Measurements from ENCODE around the gene MEDAG.

Gene MEDAG

GRCh38 chr13:30868799-30869470, 37.1 kb upstream of the MEDAG start:
- Histone ChIP-seq H3K4me3 (no peak overlapping the region), H3K27ac (peak overlapping the region; percentile 79 to 94)

GRCh38 chr13:30869491-30869890, 36.6 kb upstream of the MEDAG start:
- TF ChIP-seq, protein P1, sequence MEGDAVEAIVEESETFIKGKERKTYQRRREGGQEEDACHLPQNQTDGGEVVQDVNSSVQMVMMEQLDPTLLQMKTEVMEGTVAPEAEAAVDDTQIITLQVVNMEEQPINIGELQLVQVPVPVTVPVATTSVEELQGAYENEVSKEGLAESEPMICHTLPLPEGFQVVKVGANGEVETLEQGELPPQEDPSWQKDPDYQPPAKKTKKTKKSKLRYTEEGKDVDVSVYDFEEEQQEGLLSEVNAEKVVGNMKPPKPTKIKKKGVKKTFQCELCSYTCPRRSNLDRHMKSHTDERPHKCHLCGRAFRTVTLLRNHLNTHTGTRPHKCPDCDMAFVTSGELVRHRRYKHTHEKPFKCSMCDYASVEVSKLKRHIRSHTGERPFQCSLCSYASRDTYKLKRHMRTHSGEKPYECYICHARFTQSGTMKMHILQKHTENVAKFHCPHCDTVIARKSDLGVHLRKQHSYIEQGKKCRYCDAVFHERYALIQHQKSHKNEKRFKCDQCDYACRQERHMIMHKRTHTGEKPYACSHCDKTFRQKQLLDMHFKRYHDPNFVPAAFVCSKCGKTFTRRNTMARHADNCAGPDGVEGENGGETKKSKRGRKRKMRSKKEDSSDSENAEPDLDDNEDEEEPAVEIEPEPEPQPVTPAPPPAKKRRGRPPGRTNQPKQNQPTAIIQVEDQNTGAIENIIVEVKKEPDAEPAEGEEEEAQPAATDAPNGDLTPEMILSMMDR (IDR thresholded peaks at IDR 0.05): no peak
- H3K4me3 ChIP-seq: no peak overlapping the region
- H3K27ac ChIP-seq: peak overlapping the region; percentile 79 to 94
- DNase-seq (ENCODE audit: low spot score): peak; percentile 70

More at GRCh38 chr13:30868799-30869470, 37.1 kb upstream of the MEDAG start:
- DNase-seq (ENCODE audit: low spot score): peak; percentile 68
- TF ChIP-seq, protein P1 (IDR thresholded peaks at IDR 0.05): no peak

DNA sequence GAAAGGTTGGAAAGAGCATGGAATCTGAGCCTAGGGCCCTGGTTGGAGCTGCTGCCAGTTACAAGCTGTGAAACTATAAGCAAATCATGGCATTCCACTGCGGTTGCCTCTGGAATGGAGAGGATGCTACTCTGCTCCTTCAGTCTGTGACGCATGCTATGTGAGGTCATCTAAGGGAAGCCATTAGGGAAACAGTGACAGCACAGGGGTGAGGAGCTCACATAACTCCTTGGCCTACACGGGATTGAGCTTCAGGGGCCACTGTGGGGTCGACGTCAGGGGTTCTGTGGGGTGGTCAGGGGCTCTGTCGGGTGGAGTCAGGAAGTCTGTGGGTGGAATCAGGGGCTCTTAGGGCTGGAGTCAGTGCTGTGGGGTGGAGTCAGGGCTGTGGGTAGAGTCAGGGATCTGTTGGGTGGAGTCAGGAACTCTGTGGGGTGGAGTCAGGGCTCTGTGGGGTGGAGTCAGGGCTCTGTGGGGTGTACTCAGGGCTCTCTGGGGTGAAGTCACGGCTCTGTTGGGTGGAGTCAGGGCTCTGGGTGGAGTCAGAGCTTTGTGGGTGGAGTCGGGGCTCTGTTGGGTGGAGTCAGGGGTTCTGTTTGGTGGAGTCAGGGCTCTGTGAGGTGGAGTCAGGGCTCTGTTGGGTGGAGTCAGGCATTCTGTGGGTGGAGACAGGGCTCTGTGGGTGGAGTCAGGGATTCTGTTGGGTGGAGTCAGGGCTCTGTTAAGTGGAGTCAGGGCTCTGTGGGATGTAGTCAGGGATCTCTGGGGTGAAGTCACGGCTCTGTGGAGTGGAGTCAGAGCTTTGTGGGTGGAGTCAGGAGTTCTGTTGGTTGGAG, 35.8 kb upstream of the MEDAG start:
- TF ChIP-seq, protein P1 (IDR thresholded peaks at IDR 0.05): no peak
- DNase-seq (ENCODE audit: low spot score): peak; percentile 95
- peak overlapping the region; percentile 79 to 94 for H3K27ac ChIP-seq

DNA sequence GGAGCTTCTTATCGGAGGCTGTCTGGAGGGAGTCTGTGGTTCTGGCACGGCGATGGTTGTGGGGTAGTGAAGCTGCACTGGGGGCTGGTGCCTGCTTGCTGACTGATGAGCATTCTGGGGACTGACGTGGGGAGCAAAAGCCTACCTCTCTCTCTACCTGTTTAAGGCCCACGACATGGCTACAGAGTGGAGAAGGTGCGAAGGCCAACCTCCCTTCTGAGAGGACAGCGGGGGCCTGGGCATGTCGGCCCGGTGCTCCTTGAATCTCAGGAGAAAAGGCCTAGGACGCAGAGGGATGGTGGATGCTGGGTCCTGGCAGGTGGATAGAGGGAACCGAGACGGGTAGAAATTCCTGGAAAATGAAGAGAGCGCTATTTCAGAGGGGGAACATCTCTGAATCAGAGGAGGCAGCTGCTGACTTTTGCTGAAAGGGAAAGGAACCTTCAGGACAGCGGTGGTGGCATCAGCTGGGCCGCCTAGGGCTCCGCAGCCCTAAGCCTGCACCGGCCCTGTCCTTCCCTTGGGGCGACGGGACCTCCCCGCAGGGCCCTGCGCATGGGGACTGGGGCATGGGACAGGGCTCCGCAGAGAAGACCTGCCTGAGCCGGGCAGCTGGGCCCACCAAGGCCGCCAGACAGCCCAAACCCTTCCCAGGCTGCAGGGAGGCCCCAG, 35.0 kb upstream of the MEDAG start:
- H3K27ac ChIP-seq: peak overlapping the region; percentile 79 to 94
- DNase-seq (ENCODE audit: low spot score): no peak
- TF ChIP-seq, protein P1 (IDR thresholded peaks at IDR 0.05): no peak
- H3K4me3 ChIP-seq: no peak overlapping the region

More for the DNA sequence above, 35.8 kb upstream of the MEDAG start:
- no peak overlapping the region for H3K4me3 ChIP-seq

DNA sequence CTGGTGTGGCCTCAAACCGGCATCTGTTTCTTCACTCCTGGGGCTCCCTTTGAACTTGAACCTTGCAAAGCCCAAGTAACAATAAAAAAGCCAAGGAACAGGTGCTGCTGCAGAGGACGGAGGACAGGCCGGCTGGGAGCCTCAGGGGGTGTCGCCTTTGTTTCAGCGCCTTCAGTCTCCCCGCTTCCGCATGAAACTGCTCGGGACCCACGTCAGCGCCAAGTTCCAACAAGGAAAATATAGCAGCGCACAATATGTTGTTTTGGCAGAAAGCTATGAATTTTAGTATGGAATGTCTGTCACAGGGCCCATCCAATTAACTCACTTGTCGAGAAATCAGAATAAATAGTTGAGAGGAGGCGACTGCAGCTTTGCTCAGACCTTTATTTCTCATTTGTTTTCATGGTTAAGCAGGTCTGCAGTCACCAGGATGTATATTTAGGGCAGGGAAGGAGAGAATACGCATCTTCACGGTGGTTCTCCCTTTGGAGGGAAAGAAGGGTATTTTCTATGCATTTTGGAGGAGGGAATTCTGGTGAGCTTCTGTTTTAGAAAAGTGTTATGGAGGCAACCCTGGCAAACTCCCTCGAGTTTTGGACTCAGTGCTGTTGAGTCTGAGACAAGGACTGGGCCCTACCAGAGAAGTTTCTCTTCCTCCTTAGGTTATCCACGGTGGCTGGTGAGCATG, 34.3 kb upstream of the MEDAG start:
- TF ChIP-seq, protein P1 (IDR thresholded peaks at IDR 0.05): no peak
- DNase-seq (ENCODE audit: low spot score): no peak
- Histone ChIP-seq H3K4me3 (no peak overlapping the region), H3K27ac (peak overlapping the region; percentile 72 to 94)

DNA sequence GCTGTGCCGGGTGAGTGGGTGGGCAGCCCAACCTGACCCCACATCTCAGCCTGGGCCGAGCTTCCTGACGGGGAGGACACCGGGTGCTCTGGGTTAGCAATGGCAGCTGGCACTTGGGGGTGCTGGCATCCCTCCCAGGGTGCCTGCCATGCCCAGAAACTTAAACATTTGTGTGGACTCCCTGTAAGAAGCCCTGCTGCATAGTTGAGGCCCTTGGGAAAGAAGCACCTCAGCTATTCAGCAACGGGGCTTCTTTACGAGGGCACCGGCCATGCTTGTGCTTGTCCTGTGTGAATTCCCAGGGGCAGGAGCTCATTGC, 33.8 kb upstream of the MEDAG start:
- Histone ChIP-seq H3K27ac (peak overlapping the region; percentile 72 to 94), H3K4me3 (no peak overlapping the region)
- no peak for DNase-seq (ENCODE audit: low spot score)
- TF ChIP-seq, protein P1 (IDR thresholded peaks at IDR 0.05): no peak
